SK-N-MC (cell line): Measurements from ENCODE around the gene NCK2.
"Not testable (repeated sequence)": the region's sequence is repeated elsewhere in the genome, so short reads cannot be mapped to it uniquely, and the experiment has no call there.

Experiments used
- EZH2 ChIP-seq: fragments of 200-600 bp; sonication (generic); IDR thresholded peaks from one replicate; pipeline ENCODE4 v1.6.1; 2017; ENCODE audit warnings: antibody characterized with exemption
- FOXP2 ChIP-seq: optimal IDR thresholded peaks from 2 replicates; pipeline ENCODE3; 2011; ENCODE audit warnings: mild to moderate bottlenecking, moderate library complexity; ENCODE audit not compliant: insufficient read depth; ENCODE audit errors: extremely low read length, control extremely low read depth
- POLR2AphosphoS5 ChIP-seq: IDR thresholded peaks from 2 replicates; pipeline ENCODE4 v1.6.1; 2012; ENCODE audit warnings: mild to moderate bottlenecking, low read depth, low read length, borderline replicate concordance

GRCh38 chr2:105771291-105771690 is 26.6 kb downstream of the NCK2 start:
- not testable (repeated sequence) for TF ChIP-seq POLR2AphosphoS5, EZH2, FOXP2
